ENCODE data around the gene CCDC134.

CCDC134 gene

GRCh38 chr22:41800348-41801146 is at the start of gene CCDC134:
TSS of gene CCDC134 (plus strand) at chr22:41800679. CDS start at chr22:41808891, 8,212 bp downstream.
- peak within 1 kb of the TSS; percentile 83 for H3K4me3 ChIP-seq (ENCODE audit: low read depth, low read length)
- in situ Hi-C loops (cut with HindIII; ENCODE audit: low sequenced_read_pairs) = no loop called here
- DNase-seq (ENCODE audit: low read depth) = peak; percentile 20
- no peak for TF ChIP-seq CTCF (IDR thresholded peaks at IDR 0.05; ENCODE audit: low read depth, low read length, missing control alignments)

GRCh38 chr22:41752011-41752970 is 48.2 kb upstream of the CCDC134 start:
- no peak for DNase-seq (ENCODE audit: low read depth)
- no peak overlapping the region for H3K4me3 ChIP-seq (ENCODE audit: low read depth, low read length)
- in situ Hi-C loops (cut with HindIII; ENCODE audit: low sequenced_read_pairs) = no loop called here
- no peak for TF ChIP-seq CTCF (IDR thresholded peaks at IDR 0.05; ENCODE audit: low read depth, low read length, missing control alignments)

- no peak overlapping the region for H3K4me3 ChIP-seq (ENCODE audit: low read depth, low read length)
- no peak for TF ChIP-seq CTCF (IDR thresholded peaks at IDR 0.05; ENCODE audit: low read depth, low read length, missing control alignments)
- no peak for DNase-seq (ENCODE audit: low read depth)
- in situ Hi-C loops (cut with HindIII; ENCODE audit: low sequenced_read_pairs) = no loop called here
Measured at GRCh38 chr22:41753984-41754383, 46.5 kb upstream of the CCDC134 start.

- TF ChIP-seq CTCF (IDR thresholded peaks at IDR 0.05; ENCODE audit: low read depth, low read length, missing control alignments) = no peak
- DNase-seq (ENCODE audit: low read depth) = no peak
- H3K4me3 ChIP-seq (ENCODE audit: low read depth, low read length) = no peak overlapping the region
- in situ Hi-C loops (cut with HindIII; ENCODE audit: low sequenced_read_pairs) = no loop called here
Measured at GRCh38 chr22:41757502-41757901, 43.0 kb upstream of the CCDC134 start.

DNA sequence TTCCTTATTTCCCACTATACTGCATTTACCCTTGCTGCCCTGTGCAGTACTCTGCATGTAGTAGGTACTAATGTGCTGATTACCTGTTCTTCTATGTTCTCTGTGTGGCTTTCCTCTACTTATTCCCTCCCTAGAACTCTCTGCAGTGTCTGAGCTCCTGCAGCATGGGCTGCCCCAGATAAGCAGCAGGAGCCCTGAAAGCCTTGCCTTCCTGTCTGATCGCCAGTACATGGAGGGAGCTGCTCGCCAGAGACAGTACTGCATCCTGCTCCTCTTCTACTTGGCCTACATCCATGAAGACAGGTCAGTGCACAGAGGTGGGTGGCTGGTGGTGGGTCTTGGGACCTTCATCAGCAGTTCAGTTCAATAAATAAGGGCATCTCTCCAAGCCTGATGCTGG is 42.2 kb upstream of the CCDC134 start:
- DNase-seq (ENCODE audit: low read depth) = no peak
- no peak for TF ChIP-seq CTCF (IDR thresholded peaks at IDR 0.05; ENCODE audit: low read depth, low read length, missing control alignments)
- H3K4me3 ChIP-seq (ENCODE audit: low read depth, low read length) = no peak overlapping the region
- in situ Hi-C loops (cut with HindIII; ENCODE audit: low sequenced_read_pairs) = no loop called here

DNA sequence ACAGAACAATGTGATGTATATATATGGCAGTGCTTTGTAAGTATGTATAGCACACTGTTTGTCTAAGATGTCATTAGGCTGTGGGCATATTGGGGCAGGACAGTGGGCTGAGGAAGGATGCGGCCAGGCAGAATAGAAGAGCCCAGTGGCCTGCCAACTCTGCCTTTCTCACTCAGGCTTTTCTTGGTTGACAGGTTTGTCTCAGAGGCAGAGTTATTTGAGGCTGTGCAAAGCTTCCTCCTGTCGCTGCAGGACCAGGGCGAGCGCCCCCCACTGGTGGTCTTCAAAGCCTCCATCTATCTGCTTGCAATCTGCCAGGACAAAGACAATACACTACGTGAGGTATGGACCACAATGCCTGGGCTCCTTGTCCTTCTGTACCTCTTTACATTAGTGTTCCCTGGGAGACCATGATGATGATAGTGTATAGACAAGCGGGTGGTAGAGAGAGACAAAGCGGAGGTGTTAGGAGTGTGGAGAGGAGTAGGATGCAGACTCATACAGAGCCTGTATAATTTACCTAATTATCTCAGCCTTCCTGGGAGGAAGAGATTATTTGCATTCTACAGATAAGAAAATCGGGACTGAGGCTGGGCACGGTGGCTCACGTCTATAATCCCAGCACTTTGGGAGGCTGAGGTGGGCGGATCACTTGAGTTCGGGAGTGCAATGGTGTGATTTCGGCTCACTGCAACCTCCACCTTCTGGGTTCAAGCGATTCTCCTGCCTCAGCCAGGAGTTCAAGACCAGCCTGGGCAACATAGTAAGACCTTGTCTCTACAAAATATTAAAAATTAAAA is 37.3 kb upstream of the CCDC134 start:
- no peak overlapping the region for H3K4me3 ChIP-seq (ENCODE audit: low read depth, low read length)
- in situ Hi-C loops (cut with HindIII; ENCODE audit: low sequenced_read_pairs) = no loop called here
- no peak for DNase-seq (ENCODE audit: low read depth)
- peak; percentile 37 for TF ChIP-seq CTCF (IDR thresholded peaks at IDR 0.05; ENCODE audit: low read depth, low read length, missing control alignments)

Measured in astrocyte of the cerebellum (primary cell).